HFFc6 (cell line): ENCODE measurements around the gene MTA3. TPM values are rescaled to one million over a fixed set of nuclear protein-coding genes. Genes with fewer than 3 reads are reported as not detected.

Source experiments
- DNase-seq: peaks from one replicate; pipeline ENCODE4 v3.0.0-alpha.2; 2018
- H3K27ac Mint-ChIP-seq: 2 replicates; pipeline ENCODE4 v1.8.0; 2020; ENCODE audit warnings: mild to moderate bottlenecking, mixed read lengths
- H3K27me3 Mint-ChIP-seq: 2 replicates; pipeline ENCODE4 v1.8.0; 2021; ENCODE audit warnings: mild to moderate bottlenecking, moderate library complexity, mixed read lengths; ENCODE audit not compliant: insufficient read depth
- H3K36me3 Mint-ChIP-seq: 2 replicates; pipeline ENCODE4 v1.8.0; 2021; ENCODE audit warnings: low read depth, mixed read lengths
- H3K4me1 Mint-ChIP-seq: 2 replicates; pipeline ENCODE4 v1.8.0; 2020; ENCODE audit warnings: low read depth, mixed read lengths
- H3K4me3 Mint-ChIP-seq: 2 replicates; pipeline ENCODE4 v1.8.0; 2020; ENCODE audit warnings: mild to moderate bottlenecking, moderate library complexity, mixed read lengths
- H3K9me3 Mint-ChIP-seq: 2 replicates; pipeline ENCODE4 v1.8.0; 2020; ENCODE audit warnings: mild to moderate bottlenecking, mixed read lengths
- long read RNA-seq: library from polyadenylated mRNA; unstranded; transcript quantifications from one replicate; pipeline ENCODE4 v2.0.0, GENCODE V29; 2019
- total RNA-seq, 6 experiments: library from RNA; stranded (reverse); fragmentation: NEBNext Ultra II Directional; extraction: Animal tissue kit (Norgen Biotek cat#: 25700); gene quantifications; 2 replicates in 1 of 6; 3 replicates in 5 of 6; pipeline ENCODE4 v1.2.3, GENCODE V29; 2021
- TF ChIP-seq, protein P1 (sequence below): fragments of 200-600 bp; sonication (generic); IDR thresholded peaks from 2 replicates; pipeline ENCODE4 v1.5.0; 2021; ENCODE audit warnings: antibody characterized with exemption, mild to moderate bottlenecking

MTA3 gene
- 10 to 100 TPM; 26.2 to 33.4 (median 30.7) TPM for total RNA-seq
- long read RNA-seq, transcript MTA3-204 (14 exons, 2,041 nt), result major isoform, 15 of 30 reads
- long read RNA-seq, transcript MTA3-205 (14 exons, 2,202 nt), result minor isoform, 8 of 30 reads
- long read RNA-seq, partial matches to known transcripts, result 4 of 30 reads
- long read RNA-seq, other reads (novel, unspliced or antisense), result 3 of 30 reads

DNA sequence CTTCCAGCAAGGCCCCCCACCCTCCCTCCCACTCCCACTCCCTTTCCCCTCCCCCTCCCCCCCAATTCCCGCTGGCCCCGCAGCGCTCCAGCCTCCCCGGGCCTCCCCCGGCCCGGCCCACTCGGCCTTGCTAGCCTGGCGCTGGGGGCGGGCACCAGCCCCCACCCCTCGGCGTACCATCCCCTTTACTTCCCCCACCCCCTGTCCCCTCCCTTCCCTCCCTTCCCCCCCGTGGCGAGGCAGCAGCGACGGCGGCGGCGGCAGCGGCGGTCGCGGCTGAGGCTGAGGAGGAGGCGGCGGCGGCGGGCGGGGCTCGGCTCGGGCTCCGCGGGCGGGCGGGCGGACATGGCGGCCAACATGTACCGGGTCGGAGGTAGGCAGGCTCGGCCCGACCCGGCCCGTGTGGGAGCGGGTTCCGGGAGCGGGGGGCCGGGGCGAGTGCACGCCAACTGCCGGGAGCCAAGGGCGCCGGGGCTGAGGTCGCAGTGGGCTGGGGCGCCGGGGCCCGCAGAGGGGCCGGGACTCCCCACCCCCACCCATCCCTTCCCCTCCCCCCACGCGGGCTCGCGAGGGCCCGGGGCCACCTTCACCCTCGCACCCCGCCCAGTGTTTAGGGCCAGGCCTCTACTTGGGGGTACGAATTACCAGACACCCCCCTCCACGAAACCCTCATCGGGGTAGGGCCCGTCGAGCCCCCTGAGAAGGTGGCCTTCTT is at the start of gene MTA3:
TSS of gene MTA3 (plus strand) at position 232 of the 715 bp plus-strand sequence. CDS start at position 346, 114 bp downstream.
- Mint-ChIP-seq H3K27ac (peak within 1 kb of the TSS; percentile 90), H3K27me3 (0 out of 2 replicates have a peak, but pooled peaks cover 4% of the 10 kb centered on the region), H3K9me3 (no peaks in the 10 kb centered on the region), H3K36me3 (0 out of 2 replicates have a peak, but pooled peaks cover 4% of the 10 kb centered on the region), H3K4me3 (peak within 1 kb of the TSS; percentile 96), H3K4me1 (peaks cover 31% of the 10 kb centered on the region)
- peak; percentile 3 for DNase-seq
- TF ChIP-seq, protein P1, sequence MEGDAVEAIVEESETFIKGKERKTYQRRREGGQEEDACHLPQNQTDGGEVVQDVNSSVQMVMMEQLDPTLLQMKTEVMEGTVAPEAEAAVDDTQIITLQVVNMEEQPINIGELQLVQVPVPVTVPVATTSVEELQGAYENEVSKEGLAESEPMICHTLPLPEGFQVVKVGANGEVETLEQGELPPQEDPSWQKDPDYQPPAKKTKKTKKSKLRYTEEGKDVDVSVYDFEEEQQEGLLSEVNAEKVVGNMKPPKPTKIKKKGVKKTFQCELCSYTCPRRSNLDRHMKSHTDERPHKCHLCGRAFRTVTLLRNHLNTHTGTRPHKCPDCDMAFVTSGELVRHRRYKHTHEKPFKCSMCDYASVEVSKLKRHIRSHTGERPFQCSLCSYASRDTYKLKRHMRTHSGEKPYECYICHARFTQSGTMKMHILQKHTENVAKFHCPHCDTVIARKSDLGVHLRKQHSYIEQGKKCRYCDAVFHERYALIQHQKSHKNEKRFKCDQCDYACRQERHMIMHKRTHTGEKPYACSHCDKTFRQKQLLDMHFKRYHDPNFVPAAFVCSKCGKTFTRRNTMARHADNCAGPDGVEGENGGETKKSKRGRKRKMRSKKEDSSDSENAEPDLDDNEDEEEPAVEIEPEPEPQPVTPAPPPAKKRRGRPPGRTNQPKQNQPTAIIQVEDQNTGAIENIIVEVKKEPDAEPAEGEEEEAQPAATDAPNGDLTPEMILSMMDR, result no peak

DNA sequence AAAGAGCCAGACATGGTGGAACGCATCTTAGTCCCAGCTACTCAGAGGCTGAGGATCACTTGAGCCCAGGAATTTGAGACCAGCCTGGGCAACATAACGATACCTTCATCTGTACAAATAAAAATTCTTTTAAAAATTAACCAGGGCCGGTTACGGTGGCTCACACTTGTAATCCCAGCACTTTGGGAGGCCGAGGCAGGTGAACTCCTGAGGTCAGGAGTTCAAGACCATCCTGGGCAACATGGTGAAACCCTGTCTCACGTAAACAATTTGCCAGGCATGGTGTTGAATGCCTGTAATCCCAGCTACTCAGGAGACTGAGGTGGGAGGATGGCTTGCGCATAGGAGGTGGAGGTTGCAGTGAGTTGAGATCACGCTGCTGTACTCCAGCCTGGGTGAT is 48.8 kb upstream of the MTA3 start:
- H3K27me3 Mint-ChIP-seq, result peaks cover 10% of the 10 kb centered on the region
- no peaks in the 10 kb centered on the region for H3K36me3 Mint-ChIP-seq
- no peak for DNase-seq
- no peaks in the 10 kb centered on the region for H3K4me1 Mint-ChIP-seq
- no peak overlapping the region for H3K4me3 Mint-ChIP-seq
- TF ChIP-seq, protein P1, result no peak
- H3K27ac Mint-ChIP-seq, result no peak overlapping the region
- H3K9me3 Mint-ChIP-seq, result no peaks in the 10 kb centered on the region

DNA sequence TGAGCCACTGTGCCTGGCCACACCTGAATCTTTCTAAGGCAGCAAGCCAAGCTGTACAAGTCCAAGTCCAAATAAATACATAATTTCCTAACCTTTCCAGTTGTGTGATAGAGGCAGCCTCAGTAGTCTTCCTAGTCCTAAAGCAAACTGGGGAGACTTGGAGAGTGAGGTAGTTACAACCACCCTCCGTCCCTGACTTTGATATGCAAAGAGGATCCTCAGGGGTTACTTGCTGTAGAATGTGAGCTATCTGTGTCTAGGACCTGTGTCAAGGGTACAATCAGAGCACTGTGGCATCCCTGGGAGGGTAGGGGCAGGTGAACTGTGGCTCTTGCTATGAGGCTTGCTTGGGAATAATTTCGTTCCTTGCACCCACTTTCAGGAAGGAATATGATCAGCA is 46.4 kb upstream of the MTA3 start:
- TF ChIP-seq, protein P1, result no peak
- Mint-ChIP-seq H3K4me3 (no peak overlapping the region), H3K27me3 (peaks cover 18% of the 10 kb centered on the region), H3K36me3 (no peaks in the 10 kb centered on the region), H3K9me3 (no peaks in the 10 kb centered on the region), H3K4me1 (no peaks in the 10 kb centered on the region), H3K27ac (no peak overlapping the region)
- no peak for DNase-seq

DNA sequence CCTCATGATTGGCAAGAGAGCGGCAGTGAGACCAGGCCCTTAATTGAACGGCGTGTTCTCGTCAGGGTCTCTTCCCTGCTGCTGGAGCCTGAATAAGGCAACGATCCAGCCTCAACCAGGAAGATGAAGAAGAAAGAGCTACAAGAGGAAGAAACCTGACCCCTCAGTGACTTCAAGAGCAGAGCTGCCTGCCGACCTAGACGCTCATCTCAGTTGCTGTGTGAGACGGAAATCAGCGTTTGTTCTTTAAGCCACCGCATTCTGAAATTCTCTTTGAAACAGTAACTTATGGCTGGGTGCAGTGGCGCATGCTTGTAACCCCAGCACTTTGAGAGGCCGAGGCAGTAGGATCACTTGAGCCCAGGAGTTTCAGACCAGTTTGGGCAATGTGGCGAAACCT is 45.1 kb upstream of the MTA3 start:
- H3K4me1 Mint-ChIP-seq, result no peaks in the 10 kb centered on the region
- peaks cover 18% of the 10 kb centered on the region for H3K27me3 Mint-ChIP-seq
- no peak for DNase-seq
- TF ChIP-seq, protein P1, result no peak
- no peaks in the 10 kb centered on the region for H3K36me3 Mint-ChIP-seq
- H3K27ac Mint-ChIP-seq, result no peak overlapping the region
- H3K9me3 Mint-ChIP-seq, result no peaks in the 10 kb centered on the region
- H3K4me3 Mint-ChIP-seq, result no peak overlapping the region

DNA sequence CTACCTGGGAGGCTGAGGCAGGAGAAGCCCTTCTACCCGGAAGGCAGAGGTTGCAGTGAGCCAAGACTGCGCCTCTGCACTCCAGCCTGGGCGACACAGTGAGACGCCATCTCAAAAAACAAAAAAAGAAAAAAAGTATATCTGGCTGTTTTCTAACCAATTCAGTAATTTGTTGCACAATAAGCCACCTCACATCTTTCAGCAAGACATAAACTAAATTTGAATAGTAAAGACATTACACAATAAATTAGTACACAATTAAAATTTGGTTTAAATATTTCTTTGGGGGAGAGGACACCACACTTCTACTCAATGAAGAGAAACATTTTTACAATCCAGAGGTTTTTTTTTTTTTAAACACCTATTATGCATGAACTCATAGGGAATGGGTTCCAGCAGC is 36.0 kb upstream of the MTA3 start:
- Mint-ChIP-seq H3K27me3 (peaks cover 12% of the 10 kb centered on the region), H3K9me3 (no peaks in the 10 kb centered on the region), H3K27ac (no peak overlapping the region), H3K4me3 (no peak overlapping the region), H3K36me3 (no peaks in the 10 kb centered on the region), H3K4me1 (peaks cover 4% of the 10 kb centered on the region; the same call in 1 of the 2 replicates)
- TF ChIP-seq, protein P1, result no peak
- no peak for DNase-seq
